ENCODE results near the gene GPRC5C.

Gene GPRC5C

GRCh38 chr17:74460996-74461395 is 29.1 kb downstream of the GPRC5C start:
- CTCF ChIA-PET: interaction anchor here (0.7 to 1.3 kb wide), 4 partner anchors 36 to 88 kb away, joined by 3 read pairs; no protein-coding TSS in a partner anchor
- TF ChIP-seq CTCF (IDR thresholded peaks at IDR 0.05; ENCODE audit: control extremely low read depth, extremely low read depth, low read depth, missing control alignments): no peak
- POLR2A ChIA-PET: no interaction called here
- DNase-seq (ENCODE audit: extremely low spot score): no peak

GRCh38 chr17:74461611-74462010 is 29.7 kb downstream of the GPRC5C start:
- POLR2A ChIA-PET: no interaction called here
- DNase-seq (ENCODE audit: extremely low spot score): no peak
- no peak for TF ChIP-seq CTCF (IDR thresholded peaks at IDR 0.05; ENCODE audit: control extremely low read depth, extremely low read depth, low read depth, missing control alignments)
- CTCF ChIA-PET: interaction anchor here (1.0 kb wide), 1 partner anchor 48 kb away, joined by 3 read pairs; no protein-coding TSS in a partner anchor

- CTCF ChIA-PET: interaction anchor here (1.1 to 1.2 kb wide), 2 partner anchors 9 to 18 kb away, joined by 3 to 4 read pairs; no protein-coding TSS in a partner anchor
- no peak for TF ChIP-seq CTCF (IDR thresholded peaks at IDR 0.05; ENCODE audit: control extremely low read depth, extremely low read depth, low read depth, missing control alignments)
- no peak for DNase-seq (ENCODE audit: extremely low spot score)
- POLR2A ChIA-PET: no interaction called here
These were observed 33.0 kb downstream of the GPRC5C start for GRCh38 chr17:74464730-74465377.

- no peak for DNase-seq (ENCODE audit: extremely low spot score)
- ChIA-PET POLR2A (no interaction called here), CTCF (interaction anchor here (1.4 kb wide), 2 partner anchors 8 to 10 kb away, joined by 6 to 10 read pairs; no protein-coding TSS in a partner anchor)
- no peak for TF ChIP-seq CTCF (IDR thresholded peaks at IDR 0.05; ENCODE audit: control extremely low read depth, extremely low read depth, low read depth, missing control alignments)
These were observed 33.7 kb downstream of the GPRC5C start for GRCh38 chr17:74465378-74466110.

- DNase-seq (ENCODE audit: extremely low spot score): no peak
- ChIA-PET CTCF (interaction anchor here (0.7 to 1.4 kb wide), 5 partner anchors 9 to 99 kb away, joined by 3 to 10 read pairs (median 4); partner anchors contain the start of gene GPR142), POLR2A (no interaction called here)
- no peak for TF ChIP-seq CTCF (IDR thresholded peaks at IDR 0.05; ENCODE audit: control extremely low read depth, extremely low read depth, low read depth, missing control alignments)
These were observed 34.4 kb downstream of the GPRC5C start, which contains the start of gene CD300A for GRCh38 chr17:74466111-74466827. Gene CD300A, plus strand, starts transcription at chr17:74466634. Its CDS starts 70 bp downstream, at chr17:74466704.

GRCh38 chr17:74466828-74467184 is 34.9 kb downstream of the GPRC5C start:
- ChIA-PET POLR2A (no interaction called here), CTCF (interaction anchor here (0.7 to 1.4 kb wide), 5 partner anchors 9 to 99 kb away, joined by 3 to 10 read pairs (median 4); partner anchors contain the start of gene GPR142)
- no peak for TF ChIP-seq CTCF (IDR thresholded peaks at IDR 0.05; ENCODE audit: control extremely low read depth, extremely low read depth, low read depth, missing control alignments)
- no peak for DNase-seq (ENCODE audit: extremely low spot score)

All from GM10248 (cell line).